ENCODE data around the gene KRT25.
A peak's percentile ranks its signal among the peaks of the same experiment; 100 is the strongest.

KRT25 gene

GRCh38 chr17:40755231-40755630 is at the start of gene KRT25:
Gene KRT25 (minus strand): TSS chr17:40755331. CDS start chr17:40755271, 60 bp downstream.
- DNase-seq (ENCODE audit: low read depth in 2 of 2) = no peak

DNA sequence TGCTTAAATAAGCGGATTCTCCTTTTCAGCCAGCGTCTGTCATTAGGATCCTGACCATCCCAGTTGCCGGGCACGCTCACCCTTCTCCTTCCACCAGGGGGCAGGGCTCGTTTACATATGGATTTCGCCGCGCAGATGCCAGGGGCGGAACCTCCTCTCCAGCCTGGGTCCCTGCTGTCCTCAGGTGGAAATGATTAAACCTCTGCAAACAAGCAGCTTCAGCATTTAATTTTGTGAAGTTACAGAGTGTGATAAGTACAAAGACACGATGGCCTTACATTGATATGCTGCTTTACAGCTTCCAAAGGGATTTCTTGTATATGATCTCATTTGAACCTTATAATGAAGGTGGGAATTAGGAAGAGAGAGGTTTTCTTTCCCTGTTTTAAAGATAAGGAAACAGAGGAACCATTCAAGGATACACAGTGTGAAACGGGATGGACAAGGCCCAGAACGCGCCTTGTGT is 48.5 kb upstream of the KRT25 start:
- peak; percentile 64 to 69 for DNase-seq (ENCODE audit: low read depth in 2 of 2)

DNA sequence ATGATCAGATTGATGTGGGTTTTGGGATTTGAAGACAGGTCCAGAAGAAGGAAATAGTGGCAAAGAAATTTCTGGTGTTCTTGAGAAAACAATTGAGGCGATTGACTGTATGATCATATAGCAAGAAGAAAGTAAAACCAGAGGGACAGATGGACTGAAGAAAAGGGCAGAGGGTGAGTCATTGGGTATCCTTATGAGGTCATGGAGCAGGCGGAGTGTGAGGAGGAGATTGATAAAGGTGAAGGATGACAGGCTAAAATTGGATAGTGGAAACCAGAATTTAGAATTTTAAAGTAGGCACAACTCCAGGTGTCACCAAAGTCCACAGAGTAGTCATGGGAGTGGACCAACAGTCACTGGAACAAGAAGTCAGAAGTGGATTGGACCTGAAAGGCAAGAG is 46.0 kb upstream of the KRT25 start:
- DNase-seq (ENCODE audit: low read depth in 2 of 2) = no peak

GRCh38 chr17:40800381-40800780 is 45.2 kb upstream of the KRT25 start:
- DNase-seq (ENCODE audit: low read depth in 2 of 2) = no peak

DNA sequence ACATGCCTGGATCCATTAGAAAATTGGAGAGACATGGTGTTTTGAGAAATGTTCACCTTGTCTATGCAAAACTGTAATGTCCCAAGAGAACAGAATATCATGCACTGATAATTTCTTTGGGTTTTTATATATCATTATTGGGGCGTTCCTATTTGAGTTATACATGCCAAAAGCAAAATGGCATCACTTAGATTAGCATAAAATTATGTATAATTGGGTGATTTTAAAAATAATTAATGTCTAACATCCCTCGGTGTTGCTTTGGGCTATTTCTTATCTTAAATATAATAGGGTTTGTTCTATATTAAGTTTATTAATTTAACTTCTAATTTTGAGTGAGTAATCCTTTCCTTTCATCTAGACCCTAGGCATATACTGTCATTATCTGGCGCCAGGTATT is 44.7 kb upstream of the KRT25 start, which contains the start of gene KRT28:
TSS of gene KRT28 (minus strand) at position 101 of the 400 bp plus-strand sequence. CDS start at position 35, 66 bp downstream.
- DNase-seq (ENCODE audit: low read depth in 2 of 2) = no peak

GRCh38 chr17:40796846-40797245 is 41.7 kb upstream of the KRT25 start:
- DNase-seq (ENCODE audit: low read depth in 2 of 2) = no peak

DNA sequence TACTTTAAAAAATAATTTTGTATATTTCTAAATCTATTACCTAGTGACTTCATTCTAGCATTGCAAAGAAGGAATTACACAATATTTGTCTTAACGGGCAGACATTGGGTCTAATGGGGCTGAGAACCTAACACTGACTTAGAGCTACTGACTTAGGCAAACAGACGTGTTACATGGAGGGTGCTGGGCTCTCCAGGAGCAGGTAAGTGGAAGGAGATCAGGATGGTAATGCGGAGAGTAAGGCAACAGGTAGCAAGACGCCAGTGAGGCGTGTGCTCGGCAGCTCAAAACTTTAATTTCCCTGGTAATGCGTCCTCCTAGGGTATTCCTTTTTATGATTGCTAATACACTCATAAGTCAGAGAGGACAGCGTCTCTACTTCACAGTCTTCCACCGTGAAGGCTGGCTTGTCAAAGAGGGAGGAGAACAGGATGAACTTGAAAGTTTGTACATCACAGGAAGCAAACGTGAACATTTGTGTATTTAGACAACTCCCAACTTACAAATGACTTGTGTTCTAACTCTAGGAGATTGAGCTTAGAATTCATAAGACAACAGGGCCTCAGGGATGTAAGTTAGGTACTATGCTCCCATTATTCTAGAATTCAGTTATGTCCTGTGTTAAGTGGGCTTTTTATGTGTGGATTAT is 40.0 kb upstream of the KRT25 start:
- no peak for DNase-seq (ENCODE audit: low read depth in 2 of 2)

GRCh38 chr17:40794466-40794865 is 39.3 kb upstream of the KRT25 start:
- DNase-seq (ENCODE audit: low read depth in 2 of 2) = no peak

DNA sequence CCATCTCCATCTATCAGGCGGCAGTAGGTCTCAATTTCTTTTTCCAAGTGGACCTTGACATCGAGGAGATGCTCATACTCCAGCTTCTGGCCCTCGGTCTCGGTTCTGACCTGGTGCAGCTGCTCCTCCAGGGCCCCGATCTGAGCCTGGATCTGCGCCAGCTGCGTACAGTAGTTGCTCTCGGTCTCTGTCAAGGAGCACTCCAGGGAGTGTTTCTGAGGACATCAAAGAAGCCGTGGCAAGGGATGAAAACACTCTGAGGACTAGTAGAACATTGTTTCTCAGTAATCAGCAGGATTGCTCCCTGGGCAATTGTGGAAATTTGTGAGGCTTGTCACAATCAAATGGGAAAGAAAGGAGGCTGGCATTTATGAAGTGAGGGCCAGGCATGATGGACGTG is 38.7 kb upstream of the KRT25 start:
- DNase-seq (ENCODE audit: low read depth in 2 of 2) = no peak

- no peak for DNase-seq (ENCODE audit: low read depth in 2 of 2)
Measured at GRCh38 chr17:40791787-40792436, 36.8 kb upstream of the KRT25 start.

DNA sequence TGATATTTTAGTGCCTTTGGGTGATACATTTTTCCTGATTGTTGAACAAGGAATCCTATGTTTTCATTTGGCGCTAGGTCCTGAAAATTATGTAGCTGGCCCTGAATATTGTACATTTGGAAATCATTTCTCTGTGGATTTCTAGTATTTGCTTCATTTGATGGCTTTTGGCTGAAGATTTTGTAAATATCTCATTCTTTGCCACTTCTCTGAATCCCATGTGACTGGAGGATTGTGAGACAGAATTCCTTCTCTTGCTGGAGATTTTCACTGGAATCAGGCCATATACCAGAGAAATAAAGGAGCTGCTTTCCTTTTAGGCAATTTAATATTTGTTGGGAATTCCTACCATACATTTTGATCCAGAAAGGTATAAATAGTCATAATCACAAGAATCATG is 36.0 kb upstream of the KRT25 start:
- DNase-seq (ENCODE audit: low read depth in 2 of 2) = no peak

GRCh38 chr17:40782450-40782849 is 27.3 kb upstream of the KRT25 start, which contains the start of gene KRT27:
Gene KRT27 (minus strand): TSS chr17:40782550. CDS start chr17:40782493, 57 bp downstream.
- DNase-seq (ENCODE audit: low read depth in 2 of 2) = no peak

- DNase-seq (ENCODE audit: low read depth in 2 of 2) = peak in 1 of 2 donors; percentile 8
Measured at GRCh38 chr17:40779181-40779909, 24.2 kb upstream of the KRT25 start.

GRCh38 chr17:40778461-40778860 is 23.3 kb upstream of the KRT25 start:
- no peak for DNase-seq (ENCODE audit: low read depth in 2 of 2)

GRCh38 chr17:40777971-40778370 is 22.8 kb upstream of the KRT25 start:
- no peak for DNase-seq (ENCODE audit: low read depth in 2 of 2)

DNA sequence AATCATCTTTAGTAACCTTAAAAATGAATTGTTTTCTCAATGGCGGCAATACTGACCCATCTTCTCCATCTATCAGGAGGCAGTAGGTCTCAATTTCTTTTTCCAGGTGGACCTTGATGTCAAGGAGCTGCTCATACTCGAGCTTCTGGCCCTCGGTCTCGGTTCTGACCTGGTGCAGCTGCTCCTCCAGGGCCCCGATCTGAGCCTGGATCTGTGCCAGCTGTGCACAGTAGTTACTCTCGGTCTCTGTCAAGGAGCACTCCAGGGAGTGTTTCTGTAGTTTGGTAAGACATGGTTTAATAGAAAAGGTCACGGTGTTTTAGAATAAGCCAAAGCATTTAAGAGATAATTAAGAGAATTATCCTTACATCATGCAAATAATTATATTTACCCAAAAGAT is 22.3 kb upstream of the KRT25 start:
- DNase-seq (ENCODE audit: low read depth in 2 of 2) = no peak

DNA sequence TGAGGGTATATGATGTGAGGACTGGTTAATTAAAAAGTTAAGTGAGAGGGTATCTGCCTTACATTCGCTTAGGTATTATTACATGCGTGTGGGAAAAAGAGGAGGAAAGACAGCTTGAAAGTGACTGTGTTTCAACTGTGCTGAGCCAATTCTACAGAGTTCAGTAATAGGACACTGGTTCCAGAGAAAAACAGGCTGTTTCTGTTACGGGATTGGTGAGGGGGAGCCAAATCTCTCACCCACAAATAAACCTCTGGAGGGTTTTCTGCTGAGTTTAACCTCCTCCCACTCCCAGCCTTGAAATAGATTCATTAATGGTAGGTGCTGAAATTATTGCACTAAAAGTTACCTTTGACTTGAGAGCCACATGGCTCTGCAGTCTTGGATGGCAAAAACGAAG is 20.8 kb upstream of the KRT25 start:
- no peak for DNase-seq (ENCODE audit: low read depth in 2 of 2)

- no peak for DNase-seq (ENCODE audit: low read depth in 2 of 2)
Measured at GRCh38 chr17:40772101-40772500, 17.0 kb upstream of the KRT25 start, which contains the start of gene KRT26. Gene KRT26 (minus strand): TSS chr17:40772201. CDS start chr17:40772113, 88 bp downstream.

DNA sequence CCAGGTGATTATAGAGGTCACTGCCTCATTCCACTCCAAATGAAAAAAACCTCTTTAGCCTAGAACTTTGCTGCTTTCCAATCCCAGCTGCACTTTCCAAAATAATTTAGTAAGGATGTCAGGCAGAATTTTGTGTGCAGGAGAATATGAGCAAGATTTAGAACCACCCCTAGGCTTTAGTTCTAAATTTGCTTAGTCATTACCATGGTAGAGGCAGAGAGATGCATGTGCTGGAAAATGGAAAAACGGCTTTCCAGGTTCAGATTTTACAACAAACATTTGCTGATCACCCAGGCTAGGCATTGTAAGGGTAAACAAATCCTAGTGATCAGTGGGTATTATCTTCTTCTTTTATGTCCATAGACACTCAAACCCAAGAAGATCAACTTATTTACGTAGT is 10.5 kb upstream of the KRT25 start:
- no peak for DNase-seq (ENCODE audit: low read depth in 2 of 2)

GRCh38 chr17:40763752-40764151 is 8.6 kb upstream of the KRT25 start:
- no peak for DNase-seq (ENCODE audit: low read depth in 2 of 2)

GRCh38 chr17:40760105-40761016 is 5.2 kb upstream of the KRT25 start:
- no peak for DNase-seq (ENCODE audit: low read depth in 2 of 2)
